Lower leg skin (tissue), 3 donors: ENCODE measurements around the gene SEPHS1.

Experiments
- POLR2A ChIP-seq, 2 donors: fragments of 450-650 bp; IDR thresholded peaks; one replicate each; pipeline ENCODE4 v1.6.1; 2016 to 2017; ENCODE audit warnings: antibody characterized with exemption in 2 of 2, mild to moderate bottlenecking in 1 of 2, moderate library complexity in 1 of 2
- TF ChIP-seq, protein P1 (sequence below), 3 donors: fragments of 450-650 bp; IDR thresholded peaks; one replicate each; pipeline ENCODE4 v1.5.1; 2016; ENCODE audit warnings: antibody characterized with exemption in 3 of 3, mild to moderate bottlenecking in 3 of 3, moderate library complexity in 2 of 3

DNA sequence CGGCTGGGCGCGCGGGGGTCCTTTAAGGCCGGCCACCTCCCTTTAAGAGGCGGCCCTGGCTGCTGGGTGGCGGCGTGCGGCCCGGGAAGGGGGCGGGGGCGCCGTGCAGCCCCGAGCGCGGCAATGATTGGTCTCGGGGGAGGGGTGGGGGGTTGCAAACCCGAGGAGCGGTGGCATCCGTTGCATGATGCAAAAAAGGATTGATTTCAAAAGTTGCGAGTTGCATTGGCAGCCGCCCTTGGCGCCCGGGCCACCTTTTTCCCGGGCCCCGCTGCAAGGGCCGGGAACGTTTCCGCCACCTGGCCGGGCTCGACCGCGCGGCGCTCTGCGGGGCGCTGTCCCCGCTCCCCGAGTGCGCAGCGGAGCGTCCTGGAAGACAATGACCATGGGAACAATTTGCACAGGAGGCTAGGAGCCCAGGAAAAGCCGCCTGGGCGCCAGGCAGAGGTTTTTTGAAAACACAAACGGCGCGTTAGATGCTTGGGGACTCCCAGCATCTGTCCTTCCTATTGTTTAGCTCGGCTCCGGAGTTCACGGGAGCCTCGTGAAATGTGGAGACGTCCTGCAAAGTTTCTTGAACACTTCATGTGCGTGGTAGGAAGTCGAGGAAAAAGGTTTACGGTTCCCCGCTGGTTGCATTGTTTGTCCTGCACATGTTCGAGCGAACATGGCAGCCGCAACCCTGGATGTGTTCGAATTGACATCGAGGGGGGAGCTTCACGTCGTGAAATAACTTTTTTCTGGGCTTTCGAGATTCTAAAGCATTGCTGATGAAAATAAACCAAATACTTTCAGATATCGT lies at the start of gene SEPHS1:
- TF ChIP-seq, protein P1, sequence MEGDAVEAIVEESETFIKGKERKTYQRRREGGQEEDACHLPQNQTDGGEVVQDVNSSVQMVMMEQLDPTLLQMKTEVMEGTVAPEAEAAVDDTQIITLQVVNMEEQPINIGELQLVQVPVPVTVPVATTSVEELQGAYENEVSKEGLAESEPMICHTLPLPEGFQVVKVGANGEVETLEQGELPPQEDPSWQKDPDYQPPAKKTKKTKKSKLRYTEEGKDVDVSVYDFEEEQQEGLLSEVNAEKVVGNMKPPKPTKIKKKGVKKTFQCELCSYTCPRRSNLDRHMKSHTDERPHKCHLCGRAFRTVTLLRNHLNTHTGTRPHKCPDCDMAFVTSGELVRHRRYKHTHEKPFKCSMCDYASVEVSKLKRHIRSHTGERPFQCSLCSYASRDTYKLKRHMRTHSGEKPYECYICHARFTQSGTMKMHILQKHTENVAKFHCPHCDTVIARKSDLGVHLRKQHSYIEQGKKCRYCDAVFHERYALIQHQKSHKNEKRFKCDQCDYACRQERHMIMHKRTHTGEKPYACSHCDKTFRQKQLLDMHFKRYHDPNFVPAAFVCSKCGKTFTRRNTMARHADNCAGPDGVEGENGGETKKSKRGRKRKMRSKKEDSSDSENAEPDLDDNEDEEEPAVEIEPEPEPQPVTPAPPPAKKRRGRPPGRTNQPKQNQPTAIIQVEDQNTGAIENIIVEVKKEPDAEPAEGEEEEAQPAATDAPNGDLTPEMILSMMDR (IDR thresholded peaks at IDR 0.05): no peak
- no peak for TF ChIP-seq POLR2A (IDR thresholded peaks at IDR 0.05)
